ENCODE data around the gene ATOH8.

Gene ATOH8

DNA sequence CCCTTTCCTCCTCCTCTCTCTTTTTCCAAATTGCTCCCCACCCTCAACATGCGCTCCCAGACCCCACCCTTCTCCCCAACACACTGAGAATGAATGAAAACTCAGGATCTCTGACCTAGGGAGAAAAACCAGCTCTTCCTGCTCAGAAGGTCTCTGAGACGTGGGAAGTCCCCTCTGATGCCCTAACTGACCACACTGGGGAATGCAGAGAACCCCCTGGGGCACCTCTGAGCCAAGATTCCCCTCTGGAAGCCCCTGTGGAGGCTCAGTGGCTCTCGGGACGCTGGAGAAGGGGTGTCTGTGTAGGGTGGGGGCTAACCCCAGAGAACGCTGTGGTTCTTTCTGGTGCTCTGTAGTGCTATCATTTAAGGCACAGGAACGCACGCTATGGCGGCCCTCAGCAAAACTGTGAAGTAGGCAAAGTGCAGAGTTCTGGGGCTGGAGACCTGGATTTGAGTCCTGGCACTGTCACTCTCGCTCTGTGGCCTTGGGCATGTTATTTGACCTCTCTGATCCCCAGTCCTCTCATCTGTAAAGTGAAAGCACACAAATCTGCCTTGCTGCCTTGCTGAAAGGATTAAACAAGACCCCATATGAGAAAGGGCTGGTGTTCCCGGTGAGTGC, 17.1 kb downstream of the ATOH8 start:
- no peak for DNase-seq (ENCODE audit: low read depth)

DNA sequence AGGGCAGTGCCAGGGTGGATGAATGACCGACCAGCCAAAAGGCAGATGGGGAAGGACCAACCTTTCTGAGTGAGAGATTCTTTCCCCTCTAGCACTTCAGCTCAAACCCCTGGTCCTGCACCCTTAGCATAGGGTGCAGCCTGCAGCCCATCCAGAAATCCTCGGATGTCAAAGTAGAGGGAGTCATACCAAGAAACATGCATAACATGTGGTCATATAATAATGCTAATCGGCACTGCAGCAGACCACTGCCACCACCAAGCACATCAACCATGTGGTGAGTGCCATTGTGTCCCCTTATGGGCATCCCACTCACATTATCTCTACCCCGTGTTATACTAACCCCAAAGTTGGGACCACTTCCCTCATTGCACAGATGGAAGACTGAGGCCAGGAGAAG, 17.7 kb downstream of the ATOH8 start:
- no peak for DNase-seq (ENCODE audit: low read depth)

DNA sequence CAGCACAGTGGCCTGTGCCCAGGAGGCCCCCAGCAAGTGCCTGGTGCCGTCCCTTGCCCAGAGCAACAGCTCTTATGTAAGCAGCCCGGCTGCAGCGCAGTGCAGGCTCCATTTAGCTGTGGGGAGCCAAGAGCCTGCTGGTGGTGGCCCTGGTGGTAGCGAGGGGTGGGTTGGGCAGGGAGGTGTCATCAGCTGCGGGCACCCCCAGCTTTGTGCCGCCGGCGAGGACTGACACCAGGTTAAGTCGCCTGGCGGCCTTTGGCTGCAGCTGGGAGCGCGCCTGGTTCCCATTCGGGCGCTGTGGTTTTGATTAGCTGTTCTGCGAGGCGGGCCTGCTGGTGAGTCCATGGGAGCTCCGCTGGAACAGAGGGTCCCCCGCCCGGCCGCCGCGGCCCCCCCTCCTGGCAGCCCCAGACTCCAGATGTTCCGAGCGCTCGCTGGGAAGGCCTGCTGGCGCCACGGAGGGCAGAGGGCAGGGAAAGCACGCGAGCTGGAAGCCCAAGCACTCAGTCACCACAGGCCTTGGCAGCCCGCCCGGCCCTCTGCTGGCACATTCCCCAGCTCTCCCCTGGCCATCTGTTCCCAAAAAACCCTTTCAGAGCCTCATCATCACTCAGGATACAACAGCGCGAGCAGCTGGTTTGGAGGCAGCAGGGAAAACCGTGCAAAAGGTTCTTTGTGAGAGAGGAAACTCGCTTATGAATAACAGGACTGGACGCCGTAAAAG, 18.4 kb downstream of the ATOH8 start:
- DNase-seq (ENCODE audit: low read depth) = no peak

DNA sequence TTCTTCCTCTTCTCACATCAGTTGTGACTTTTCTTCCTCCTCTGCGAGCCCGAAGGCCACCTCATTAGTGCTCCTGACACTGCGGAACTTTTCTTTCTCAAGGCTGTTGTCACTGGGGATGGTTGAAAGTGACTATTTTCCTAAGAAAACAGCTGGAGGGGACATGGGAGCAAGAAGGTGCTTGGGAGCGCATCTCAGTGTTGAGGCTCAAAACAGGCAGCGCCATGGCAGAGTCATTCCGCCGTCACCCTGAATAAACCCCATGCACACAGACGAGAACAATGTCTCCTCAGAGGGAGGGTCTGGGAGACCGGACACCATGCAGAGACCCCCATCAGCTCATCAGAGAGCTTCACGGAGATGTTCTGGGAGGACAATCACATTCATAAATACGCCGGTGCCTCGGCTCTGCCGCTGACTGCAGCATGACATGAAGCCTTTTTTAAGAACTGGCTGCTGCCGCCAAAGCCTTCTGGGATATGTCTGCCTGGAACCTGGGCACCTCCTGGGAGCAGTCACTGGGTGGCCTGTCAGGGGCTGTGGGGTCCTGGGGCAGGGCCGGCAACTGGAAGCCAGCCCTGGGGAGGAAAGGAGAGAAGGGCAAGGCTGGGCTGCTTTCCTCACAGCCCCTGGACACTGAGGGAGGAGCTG, 19.2 kb downstream of the ATOH8 start:
- no peak for DNase-seq (ENCODE audit: low read depth)

DNA sequence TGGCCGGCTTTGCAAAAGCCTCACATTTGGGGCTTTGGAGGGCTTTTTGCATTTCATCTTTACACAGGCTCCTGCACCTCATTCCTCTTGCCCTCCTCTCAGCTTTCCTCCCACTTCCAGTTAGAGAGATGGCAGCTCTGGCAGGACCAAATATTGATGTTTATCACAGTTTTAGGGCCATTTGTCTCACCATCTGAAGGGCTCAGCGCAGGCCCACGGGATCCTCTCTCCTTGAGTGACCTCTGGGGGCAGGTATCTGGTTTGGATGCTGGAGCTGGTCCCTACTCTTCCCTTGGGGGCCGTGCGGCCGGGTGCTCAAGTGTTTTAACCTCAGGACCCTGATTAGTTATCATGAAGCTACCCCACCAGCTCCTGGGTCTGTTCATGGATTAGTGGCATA, 19.9 kb downstream of the ATOH8 start:
- no peak for DNase-seq (ENCODE audit: low read depth)

DNA sequence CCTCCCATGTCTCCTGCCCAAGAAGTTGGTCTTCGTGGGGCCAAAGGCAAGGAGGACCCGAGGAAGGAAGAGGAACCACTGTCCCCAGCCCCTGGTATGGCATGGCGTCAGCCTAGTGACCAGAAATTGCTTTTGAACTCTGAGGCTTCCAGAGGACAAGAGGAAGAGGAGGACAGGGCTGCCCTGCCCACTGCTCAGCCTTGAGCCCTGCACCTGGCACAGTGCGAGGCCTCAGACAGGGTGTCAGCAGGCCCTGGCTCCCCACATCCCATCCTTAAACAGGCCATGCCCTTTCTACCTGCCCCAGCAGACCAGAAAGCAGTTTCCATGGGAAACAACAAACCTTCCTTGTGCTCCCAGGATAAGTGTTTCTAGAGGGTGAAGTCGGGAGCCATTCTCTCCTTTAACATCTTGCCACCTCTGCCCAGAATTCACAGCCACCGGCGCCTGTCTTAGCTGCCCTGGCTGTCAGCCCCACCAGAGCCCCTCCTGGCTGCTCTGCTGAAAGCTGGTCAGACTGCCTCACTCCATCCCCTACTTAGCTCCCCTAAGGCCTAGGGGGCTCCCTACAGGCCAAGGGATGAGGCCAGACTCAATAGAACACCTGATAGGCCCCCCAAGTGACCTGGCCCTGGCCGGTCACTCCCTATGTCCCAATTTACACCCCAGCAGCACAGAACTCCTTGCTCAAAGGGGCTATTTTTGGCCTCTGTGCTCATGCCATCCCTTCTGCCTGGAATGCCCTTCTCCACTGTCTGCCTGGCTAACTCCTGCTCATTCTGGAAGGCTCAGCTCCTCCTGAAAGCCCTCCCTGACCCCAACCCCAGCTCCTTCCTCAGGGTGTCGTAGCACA, 20.6 kb downstream of the ATOH8 start:
- DNase-seq (ENCODE audit: low read depth) = no peak

DNA sequence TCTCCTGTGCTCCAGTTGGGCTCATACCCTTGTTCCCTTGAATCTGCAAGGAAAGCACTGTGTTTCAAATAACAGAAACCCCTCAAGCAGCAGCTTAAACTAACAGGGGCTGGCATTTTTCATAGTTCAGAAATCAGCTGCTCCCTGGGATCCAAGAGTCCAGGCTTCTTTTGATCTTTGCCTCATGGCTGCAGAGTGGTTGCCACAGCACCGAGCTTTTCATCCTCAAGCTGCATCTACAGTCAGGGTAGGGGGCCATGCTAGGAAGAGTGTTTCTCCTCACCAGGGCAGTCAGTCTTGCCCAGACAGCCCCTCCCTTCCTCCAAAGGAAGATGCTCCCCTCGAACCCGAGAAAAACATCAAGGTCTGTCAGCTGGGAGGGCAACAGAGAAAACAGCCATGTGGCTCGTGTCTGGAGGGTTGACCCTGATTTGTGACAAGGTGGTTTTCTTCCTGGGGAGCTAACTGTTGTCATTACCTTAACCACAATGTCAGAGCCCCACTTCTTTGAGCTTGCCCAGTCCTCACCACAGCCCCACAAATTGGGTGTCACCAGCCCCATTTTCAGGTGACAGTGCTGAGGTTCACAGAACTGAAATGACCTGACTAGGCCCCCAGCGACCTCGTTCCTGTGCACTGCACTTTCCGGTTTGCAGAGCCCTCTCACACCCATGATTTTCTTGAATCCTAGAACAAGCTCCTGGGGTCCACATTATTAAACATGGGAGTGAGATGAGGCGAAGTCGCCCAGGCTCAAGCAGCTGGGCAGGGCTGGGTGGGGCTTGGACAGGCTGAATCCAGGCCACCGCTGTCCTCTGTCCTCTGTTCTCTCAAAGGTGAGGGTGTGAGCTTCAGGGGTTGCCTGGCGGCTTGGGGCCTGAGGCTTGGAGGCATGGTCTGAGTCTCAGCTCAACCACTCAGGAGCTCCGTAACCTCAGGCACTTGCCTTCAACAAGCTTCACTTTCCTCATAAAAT, 21.9 kb downstream of the ATOH8 start:
- DNase-seq (ENCODE audit: low read depth) = no peak

DNA sequence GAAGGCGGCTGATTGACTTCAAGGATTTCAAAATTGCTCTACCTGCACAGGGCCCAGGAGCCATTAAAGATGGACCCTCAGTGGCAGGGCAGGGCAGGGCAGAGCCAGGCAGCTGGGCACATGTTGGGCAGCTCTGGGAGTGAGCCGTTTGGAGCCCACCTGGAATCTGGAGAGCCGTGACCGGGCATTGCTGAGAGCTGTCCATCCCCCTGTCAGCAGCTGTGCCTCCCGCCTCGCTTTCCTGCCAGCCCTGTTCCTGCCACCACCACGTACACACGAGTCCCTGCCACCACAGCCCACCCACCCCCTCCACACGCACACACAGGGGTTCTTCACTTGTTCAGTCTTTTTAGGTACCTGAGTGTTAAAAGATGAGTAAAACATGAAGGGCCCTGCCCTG, 22.9 kb downstream of the ATOH8 start:
- no peak for DNase-seq (ENCODE audit: low read depth)

DNA sequence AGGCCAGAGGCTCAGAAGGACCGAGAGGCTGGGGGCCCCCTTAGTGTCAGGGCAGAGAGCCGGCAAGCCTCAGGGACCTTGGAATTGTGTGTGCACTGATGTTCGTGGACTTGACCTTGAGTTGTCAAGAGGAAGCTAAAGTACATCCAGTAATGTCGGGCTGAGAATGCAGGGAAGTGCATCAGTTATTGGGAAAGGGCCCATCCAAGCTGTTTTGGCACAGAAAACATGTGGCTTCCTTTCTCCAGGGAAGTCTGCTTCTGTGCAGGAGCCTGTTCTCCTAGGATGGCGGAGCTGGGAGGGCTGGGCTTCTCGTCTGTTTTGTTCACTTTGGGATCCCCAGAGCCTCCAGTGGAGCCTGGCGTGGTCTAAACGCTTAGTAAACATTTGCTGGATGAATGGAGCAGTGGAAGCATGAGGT, 23.7 kb downstream of the ATOH8 start:
- DNase-seq (ENCODE audit: low read depth) = no peak

DNA sequence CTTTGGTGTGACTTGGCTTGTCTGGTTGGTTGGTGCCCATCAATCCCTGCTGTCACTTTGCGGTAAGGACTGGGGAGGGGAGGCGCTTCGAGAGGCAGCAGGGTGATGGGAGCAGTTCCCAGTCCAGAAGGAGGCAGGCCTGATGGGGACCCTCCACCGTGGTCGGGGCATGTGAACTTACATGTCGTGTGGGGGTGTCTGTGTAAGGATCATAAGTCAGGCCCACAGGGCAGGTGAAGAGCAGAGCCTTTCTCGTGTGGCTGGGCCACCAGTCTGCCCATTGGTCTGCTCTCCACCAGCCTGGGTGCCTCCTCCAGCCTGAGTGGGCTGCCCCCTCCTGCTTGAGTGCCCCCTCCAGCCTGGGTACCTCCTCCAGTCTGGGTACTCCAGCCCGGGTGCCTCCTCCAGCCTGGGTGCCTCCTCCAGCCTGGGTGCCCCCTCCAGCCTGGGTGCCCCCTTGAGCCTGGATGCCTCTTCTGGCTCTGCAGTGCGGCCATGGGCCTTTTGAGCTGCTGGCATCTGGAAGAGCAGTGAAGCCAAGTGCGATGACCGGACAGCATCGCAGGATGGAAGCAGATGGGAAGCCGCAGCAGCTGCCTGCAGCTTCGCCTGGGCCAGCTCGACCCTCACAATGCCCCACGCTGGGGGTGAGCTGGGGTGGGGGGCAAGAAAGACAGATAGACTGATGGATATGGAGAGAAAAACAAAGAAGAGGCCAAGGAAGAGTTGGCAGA, 25.0 kb downstream of the ATOH8 start:
- DNase-seq (ENCODE audit: low read depth) = no peak

DNA sequence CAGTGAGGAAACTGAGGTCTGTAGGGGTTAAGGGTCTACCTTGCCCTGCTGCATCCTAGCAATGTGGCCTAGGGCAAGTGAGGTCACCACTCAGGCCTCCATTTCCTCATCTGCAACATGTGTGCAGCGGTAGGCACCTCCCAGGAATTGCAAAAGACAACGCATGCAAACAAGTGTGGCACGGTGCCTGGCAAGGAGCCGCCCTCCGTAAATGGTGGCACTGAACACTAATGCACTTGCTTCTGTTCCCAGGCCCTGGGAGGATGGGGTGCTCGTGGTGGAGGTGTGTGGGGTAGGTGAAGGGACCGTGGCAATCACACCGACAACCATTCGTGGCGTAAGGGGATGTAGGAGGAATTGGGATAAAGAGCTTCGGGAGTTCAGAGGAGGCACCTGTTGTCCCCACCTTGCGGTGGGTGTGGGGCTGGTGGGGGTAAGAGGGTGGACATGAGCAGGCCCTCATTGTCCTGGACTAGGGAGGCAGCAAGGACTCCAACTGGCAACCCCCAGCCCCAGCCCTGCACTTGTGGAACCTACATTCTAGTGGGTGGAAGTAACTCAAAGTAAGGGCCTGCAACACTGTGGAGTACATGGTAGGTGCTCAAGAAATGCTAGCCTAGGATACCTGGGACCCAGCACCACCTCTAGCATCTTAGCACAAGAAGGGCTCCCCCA, 26.0 kb downstream of the ATOH8 start:
- DNase-seq (ENCODE audit: low read depth) = no peak

DNA sequence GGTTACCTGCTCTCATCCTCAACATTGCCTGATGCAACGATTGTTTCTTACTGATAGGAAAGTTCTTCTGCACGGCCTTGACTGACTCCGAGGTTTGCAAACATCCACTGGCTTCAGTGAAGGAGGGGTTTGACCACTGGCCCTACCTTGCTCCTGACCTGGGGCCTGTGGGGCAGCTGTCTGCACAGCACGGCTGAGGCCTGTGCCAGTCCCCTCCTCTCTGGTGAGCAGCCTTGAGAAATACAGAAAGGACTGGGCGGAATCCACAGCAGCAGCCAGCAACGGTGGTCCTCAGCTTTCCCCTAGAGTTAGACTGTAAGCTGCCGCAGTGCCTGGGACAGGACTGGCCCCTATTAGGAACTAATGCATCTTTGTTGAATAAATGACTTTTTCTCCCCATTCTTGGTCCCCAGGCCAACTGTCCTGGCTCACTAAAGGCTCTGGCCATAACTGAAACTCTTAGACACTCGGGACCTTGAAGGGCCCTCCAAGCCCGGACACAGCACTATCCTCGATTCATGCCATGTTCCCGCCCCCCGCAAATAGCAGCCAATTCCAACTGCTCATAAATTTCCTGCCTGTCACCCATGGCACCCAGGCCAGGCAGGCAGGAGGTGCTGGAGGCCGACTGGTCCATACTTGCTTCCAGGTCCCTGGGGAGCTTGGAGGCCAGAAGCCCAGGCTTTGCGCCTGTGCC, 26.7 kb downstream of the ATOH8 start:
- no peak for DNase-seq (ENCODE audit: low read depth)

DNA sequence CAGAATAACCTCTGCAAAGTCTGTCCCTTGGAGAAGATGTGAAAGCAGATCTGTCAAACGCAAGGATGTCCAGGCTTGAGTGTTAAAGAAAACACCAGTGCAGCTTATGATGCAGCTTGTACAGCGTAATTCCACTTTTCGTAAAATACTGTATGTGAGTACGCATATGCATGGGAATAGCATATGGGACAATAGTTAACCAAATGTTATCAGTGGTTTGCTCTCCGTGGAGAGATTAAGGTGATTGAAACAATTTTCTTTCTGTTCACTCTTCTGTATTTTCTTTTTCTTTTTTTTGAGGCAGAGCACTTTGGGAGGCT, 27.2 kb downstream of the ATOH8 start:
- no peak for DNase-seq (ENCODE audit: low read depth)

DNA sequence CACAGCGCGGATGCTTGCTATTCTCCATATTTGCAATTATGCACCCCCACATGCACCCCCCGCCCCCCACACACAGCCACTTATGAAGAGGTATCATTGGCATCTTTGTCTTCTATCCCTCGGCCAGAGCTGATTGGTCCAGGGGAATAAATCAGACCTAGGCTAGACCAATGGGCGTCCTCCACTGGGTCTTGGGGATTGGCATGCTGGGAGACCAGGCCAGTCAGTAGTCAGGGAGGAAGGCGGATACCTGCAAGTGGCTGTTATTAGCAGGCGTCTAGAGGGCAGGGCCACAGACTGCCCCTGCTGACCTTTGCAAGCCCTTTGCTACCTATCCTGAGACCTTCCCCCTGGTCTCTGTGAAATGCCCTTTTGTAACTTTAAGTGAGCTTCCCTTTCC, 30.0 kb downstream of the ATOH8 start:
- DNase-seq (ENCODE audit: low read depth) = no peak

DNA sequence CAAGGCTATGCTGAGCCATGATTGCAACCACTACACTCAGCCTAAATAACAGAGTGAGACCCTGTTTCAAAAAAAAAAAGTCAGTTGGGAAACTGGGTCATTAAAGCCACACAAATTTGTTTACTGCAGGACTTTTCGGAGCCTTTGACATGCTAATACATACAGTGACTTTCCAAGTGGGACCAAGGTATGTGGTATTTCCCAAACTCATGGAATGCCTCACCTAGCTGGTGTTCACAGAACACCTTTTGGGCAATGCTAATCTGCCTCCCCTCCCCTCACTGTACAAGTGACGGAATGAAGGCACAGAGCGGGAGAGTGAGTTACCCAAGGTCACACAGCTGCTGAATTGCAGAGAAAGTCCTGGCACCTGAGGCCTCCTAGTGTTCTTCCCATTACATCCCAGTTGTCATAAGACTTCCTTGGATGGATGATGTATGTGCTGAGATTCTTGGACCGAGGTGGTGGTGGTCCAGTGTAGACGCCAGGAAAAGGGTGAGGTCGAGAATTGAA, 30.7 kb downstream of the ATOH8 start:
- no peak for DNase-seq (ENCODE audit: low read depth)

DNA sequence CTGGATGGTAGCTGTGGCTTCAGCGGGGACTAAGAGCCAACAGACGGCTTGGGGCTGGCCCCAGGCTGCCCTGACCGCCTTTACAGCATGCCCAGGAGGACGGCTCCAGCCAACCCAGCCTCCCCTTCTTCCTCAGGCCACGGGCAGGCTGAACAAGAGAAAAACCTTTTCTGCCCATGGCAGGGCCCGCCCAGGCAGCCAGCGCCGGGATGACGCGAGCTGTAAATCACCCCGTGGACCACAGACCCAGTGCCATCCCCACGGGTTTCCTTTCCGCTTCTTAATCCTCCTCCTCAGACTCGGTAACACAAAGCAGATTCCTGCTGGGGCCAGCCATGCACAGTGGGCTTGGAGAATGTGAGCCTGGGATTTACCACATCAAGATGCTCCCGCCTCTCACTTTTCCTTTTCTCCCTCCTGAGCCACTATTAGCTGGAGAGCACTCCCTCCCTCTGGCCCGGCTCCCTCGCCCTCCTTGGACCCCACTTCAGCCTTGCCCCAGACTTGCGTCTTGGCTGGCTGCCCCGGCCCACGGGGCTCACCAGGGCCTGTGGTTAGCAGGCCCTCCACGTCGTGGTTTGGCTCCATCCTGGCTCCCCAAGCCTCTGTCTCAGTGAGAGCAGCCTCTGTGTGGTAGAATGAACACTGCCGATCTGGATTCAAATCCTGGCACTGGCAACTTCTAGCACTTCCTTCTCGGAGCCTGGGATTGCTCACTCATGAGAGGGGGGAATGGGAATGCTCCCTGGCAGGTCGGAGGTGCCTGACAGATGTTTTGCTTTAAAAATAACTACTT, 31.4 kb downstream of the ATOH8 start:
- no peak for DNase-seq (ENCODE audit: low read depth)

DNA sequence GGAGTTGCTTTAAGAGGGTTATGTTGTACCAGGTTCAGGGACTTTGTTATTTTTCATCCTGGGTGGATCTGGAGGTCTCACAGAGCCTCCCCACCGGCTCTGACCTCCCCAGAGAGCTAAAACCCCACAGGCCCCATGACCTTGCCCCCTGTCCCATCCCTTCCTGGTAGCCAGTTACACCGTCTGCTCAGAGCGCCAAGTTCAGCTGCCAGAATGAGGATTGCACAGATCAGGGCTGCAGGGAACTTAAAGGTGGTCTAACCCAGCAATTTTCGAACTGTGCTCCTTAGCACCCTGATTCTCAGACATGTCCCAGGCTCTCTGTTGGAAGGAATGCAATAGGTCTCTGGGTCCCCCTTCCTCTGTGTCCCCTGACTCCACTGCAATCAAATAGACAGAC, 32.1 kb downstream of the ATOH8 start:
- no peak for DNase-seq (ENCODE audit: low read depth)

DNA sequence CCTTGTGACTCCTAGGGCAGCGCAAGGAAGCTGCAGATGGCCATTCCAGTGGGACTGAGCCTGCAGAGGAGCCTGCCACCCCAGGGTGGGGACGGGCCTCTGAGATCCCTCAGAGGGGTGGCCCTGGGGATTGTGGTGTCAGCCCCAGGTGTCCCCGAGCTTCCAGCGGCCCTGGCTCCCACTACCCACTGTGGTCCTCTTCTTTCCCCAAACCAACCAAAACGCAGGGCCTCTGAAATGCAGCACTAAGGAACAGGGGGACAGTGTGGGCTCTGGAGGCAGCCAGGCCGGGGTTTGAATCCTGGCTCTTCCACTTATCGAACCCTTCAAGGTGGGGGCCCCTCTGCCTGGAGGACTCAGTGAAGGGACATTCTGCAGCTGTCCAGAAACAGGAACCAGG, 32.7 kb downstream of the ATOH8 start:
- DNase-seq (ENCODE audit: low read depth) = no peak

DNA sequence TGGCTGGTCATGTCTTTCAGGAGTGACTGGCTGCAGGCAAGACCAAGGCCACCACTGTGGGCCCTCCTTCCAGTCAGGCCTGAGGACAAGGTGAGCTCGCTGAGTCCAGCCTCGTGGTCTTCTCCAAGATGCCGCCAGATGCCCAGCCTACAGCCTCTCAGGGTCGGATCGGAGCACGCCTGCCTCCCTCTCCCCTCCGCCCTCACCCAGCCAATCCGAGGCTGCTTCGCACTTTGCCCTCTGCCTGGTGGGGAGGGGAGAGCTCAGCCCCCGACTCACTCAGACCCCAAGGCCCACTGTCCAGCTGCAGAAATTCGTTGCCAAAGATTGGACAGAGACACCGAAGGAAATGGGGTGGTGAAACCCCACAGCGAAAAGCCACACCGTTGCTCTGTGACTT, 33.1 kb downstream of the ATOH8 start:
- no peak for DNase-seq (ENCODE audit: low read depth)
